ENCODE data around the gene FAM13A.
"Not testable (repeated sequence)": the region's sequence is repeated elsewhere in the genome, so short reads cannot be mapped to it uniquely, and the experiment has no call there.

The FAM13A gene

GRCh38 chr4:89056953-89057398 is at the start of gene FAM13A:
TSS of gene FAM13A (minus strand) at chr4:89057185. CDS start at chr4:89056964, 221 bp downstream.
- no peak for DNase-seq

DNA sequence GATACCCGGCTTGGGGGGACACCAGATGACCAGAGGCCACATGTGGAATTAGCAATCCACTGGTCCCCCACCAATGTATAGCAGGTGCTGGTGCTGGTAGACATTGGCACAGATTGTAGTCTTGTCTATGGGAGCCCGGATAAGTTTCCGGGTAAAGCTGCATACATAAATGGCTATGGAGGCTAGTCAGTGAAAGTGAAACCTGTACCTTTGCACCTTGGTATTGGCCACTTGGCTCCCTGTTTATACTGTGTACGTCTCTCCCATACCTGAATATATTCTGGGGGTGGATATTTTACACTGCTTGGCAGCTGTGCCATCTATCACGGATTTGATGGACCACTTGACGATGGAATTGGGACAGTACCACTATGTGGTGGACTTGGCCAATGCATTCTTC is 48.7 kb upstream of the FAM13A start:
- no peak for DNase-seq

- peak; percentile 8 for DNase-seq
Observed at GRCh38 chr4:89101256-89102161, 44.5 kb upstream of the FAM13A start.

DNA sequence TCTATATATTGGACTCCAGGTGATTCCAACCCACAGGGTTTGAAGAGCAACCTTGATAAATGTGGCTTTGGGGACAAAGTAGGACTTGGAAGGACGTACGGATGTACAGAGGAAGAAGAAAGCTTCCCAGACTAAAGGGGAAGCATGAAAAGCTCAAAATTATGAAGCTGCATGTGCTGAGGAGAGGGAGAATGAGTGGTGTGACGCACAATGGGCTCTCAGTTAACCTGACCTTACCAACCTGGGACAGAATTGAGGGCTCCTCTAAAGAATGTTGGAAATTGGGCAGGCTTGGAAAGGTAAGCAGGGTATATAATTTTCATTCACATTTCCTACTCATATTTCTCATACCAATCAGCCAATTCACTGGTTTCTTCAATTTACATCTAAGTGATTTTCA is 43.9 kb upstream of the FAM13A start:
- DNase-seq = no peak

DNA sequence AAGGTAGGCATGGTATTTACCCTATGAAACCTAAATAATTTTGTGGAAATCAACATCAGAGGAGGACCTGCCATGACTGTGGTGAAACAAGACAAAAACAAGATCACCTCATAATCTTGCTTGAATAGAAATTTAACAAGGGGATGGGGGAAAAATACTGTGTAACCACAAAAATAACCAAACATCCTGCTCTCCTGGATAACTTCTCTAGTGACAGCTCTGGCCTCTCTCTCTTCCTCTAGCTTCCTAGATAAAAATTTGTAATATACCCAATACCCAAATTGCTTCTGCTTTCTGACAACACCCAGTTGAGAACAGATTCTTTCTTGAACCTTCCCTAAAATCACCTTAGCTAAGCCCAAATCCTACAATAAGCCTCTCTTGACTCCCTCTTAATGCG is 42.5 kb upstream of the FAM13A start:
- DNase-seq = no peak

- no peak for DNase-seq
Observed at GRCh38 chr4:89099034-89099433, 42.0 kb upstream of the FAM13A start.

DNA sequence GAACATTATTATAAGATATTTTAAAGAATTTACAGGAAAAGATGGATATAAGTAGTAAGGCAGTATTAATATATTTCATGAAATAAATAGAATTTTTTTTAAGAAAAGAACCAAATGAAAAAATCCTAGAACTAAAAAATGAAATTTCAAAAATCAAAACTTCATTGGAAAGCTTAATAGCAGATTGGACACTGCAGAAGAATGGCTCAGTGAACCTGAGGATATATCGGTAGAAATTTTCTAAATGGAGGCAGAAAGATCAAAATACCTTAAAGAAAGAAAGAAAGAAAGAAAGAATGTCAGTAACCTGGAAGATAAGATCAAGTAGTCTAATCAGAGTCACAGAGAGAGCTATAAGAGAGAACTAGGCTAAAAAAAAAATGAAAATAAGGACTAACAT is 21.3 kb upstream of the FAM13A start:
- DNase-seq = no peak

DNA sequence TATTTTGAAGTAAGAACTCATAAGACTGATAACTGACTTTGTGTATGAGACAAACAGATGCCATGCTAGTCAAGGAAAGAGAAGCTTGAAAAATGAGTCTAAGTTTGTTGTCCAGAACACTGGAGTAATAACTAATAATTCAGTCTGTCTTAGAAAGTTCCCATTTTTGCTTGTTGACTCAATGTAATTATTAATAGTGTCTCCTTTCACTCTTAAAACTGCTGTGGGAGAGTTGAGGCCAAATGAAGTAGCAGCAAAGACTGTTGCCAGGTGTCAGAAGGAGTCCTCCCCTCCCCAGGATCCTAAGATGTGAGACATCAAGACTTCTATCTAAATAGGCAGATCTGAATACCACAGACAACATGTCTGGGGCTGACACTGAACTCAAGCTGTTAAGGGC is 20.8 kb upstream of the FAM13A start:
- DNase-seq = no peak

- no peak for DNase-seq
Observed at GRCh38 chr4:89072921-89073320, 15.9 kb upstream of the FAM13A start.

DNA sequence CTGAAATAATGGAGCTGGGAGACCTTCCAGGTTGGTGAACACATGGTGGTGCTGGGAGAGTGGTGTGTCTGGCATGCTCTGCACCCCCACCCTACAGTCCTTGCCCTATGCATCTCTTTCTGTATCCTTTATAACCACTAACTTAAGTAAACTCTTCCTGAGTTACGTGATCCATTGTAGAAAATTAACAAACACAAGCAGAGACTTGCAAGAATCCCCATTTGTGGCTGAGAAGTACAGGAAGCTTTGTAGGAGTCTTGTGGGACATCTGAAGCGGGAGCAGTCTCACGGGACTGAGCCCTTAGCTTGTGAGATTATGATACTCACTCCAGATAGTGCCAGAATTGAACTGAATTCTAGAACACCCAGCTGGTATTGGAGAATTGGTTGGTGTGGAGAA is 14.3 kb upstream of the FAM13A start:
- no peak for DNase-seq

DNA sequence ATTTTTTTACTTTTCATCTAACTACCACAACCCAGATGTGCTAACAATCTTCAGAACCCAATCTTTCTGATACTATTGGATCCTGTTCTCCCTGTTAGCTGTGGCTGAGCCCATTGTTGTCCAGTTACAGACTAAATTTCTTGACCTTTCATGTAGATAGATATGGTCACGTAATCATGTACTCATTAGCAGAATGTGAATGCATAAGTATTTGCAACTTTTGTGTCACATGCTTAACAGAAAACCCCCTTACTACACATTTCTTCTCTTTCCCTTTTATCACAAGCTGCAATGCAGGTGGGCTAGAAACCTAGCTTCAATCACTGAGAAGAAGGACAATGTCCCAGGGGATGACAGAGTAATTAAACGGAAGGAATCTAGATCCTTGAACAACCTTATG is 13.1 kb upstream of the FAM13A start:
- no peak for DNase-seq

DNA sequence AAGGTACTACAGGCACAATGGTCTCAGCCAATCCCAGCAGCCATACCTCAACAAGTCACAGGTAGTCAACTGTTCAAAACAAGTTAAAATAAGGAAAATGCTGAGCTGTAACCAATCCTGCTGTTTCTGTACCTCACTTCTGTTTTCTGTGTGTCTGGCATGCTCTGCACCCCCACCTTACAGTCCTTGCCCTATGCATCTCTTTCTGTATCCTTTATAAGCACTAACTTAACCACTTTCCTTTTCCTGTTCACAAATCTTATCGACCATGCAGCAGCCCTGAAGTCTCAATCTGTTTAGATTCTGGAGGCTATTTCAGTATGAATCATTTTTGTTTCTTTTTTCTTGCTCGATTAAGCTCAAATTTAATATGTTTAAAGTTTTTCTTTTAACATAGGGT is 12.5 kb upstream of the FAM13A start:
- no peak for DNase-seq

GRCh38 chr4:89067417-89067816 is 10.4 kb upstream of the FAM13A start:
- DNase-seq = no peak

DNA sequence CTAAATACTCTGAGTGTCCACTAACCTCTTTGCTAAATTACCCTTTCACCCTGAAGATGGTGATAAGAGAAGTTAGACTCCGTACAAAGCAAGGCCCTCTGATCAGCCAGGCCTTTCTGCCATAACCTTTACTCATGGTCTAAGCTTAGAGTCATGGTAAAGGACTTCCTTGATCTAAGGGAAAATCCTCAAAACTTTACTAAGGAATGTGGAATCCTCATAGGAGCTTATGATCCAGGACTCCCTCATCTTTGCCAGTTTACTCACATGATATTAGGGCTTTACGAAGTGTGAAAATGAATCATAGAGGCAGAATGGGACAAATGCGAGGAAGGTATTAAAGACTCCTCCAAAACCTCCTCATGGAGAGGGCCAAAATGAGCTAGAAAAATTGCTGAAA is 7.9 kb upstream of the FAM13A start:
- no peak for DNase-seq

- DNase-seq = not testable (repeated sequence)
Observed at GRCh38 chr4:89057844-89058243, 859 bp upstream of the FAM13A start.

- DNase-seq = no peak
Observed at GRCh38 chr4:89056292-89056952, 563 bp downstream of the FAM13A start.

DNA sequence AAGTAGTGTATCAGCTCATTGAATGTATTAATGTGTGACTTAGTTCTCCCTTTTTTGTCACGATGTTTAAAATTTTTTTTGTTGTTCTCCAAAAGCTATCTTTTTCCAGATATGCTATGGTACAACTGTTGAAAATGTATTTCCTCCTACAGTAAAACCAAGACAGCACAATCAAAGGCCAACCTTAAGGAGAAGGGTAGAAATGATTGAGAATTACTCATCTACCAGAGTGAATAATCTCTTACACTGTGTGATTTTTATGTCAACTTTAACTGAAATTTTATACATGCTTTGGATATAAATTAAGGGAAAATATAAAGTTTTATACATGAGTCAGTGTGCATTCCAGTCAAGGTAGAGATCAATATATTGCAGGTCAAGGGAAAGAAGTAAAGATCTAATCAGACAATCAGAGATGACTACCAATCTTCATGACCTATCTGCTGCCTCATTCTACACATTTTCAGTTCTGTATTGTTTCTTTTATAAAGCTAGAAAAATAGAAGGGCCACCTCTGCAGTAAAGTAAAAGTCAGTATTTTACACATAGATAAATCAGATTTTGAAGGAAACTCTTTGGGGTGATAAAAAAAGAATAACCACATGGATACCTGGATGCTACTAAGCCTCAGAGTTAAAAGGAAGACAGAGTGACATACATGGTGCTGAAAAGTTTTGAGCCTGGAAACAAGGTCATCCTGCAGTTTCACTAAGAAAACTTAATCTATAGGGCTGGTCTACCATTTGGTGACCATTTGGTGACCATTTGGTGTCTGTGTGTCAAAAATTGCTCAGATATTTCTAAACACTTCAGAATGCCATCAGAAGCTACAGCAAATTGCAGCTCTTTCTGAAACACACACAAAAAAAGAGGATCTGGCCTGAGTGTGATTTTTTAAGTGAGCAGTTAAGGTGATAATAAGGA is 1.6 kb downstream of the FAM13A start:
- DNase-seq = no peak

DNA sequence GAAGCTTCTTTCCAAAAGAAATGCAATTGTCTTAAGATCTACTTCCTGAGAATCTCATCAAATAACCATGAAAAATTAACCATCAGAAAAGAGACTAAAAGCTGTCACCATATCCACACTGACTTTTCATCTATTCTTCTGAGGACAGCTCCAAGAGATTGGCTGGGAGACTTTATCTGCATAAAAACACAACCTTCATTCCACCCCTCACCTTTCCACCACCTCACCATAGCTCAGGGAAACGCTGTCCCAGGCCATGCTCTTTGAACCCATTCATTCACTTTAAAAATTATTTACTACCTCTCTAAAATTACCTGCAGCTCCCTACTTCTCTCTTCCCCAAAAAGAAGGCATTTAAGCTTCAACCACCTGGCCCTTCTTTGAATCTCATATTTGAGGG is 2.4 kb downstream of the FAM13A start:
- DNase-seq = no peak

- no peak for DNase-seq
Observed at GRCh38 chr4:89049853-89050252, 7.1 kb downstream of the FAM13A start.

- no peak for DNase-seq
Observed at GRCh38 chr4:89048906-89049601, 7.9 kb downstream of the FAM13A start.

- DNase-seq = no peak
Observed at GRCh38 chr4:89044147-89044900, 12.7 kb downstream of the FAM13A start.

GRCh38 chr4:89042055-89042454 is 14.9 kb downstream of the FAM13A start:
- no peak for DNase-seq
